Measurements from ENCODE around the gene RAP1GAP. TPM values are rescaled to one million over a fixed set of nuclear protein-coding genes. Genes with fewer than 3 reads are reported as not detected.

RAP1GAP gene
- total RNA-seq, 1 donor from 2014 or later = 0.60 TPM

GRCh38 chr1:21668951-21669257 is 253 bp downstream of the RAP1GAP start:
- no peak for TF ChIP-seq CTCF (IDR thresholded peaks at IDR 0.05)
- Mint-ChIP-seq H3K27ac (no peak overlapping the region), H3K9me3 (no peaks in the 10 kb centered on the region), H3K4me1 (peaks cover 21% of the 10 kb centered on the region), H3K4me3 (no peak overlapping the region), H3K36me3 (ENCODE audit: low read depth) (no peaks in the 10 kb centered on the region), H3K27me3 (peaks cover 36% of the 10 kb centered on the region)
- CTCF ChIA-PET = no interaction called here
- POLR2A ChIA-PET = no interaction called here
- intact Hi-C loops (cut with micrococcal nuclease) = no loop called here
- DNase-seq (no peak), ATAC-seq (ENCODE audit: low read depth) (no peak)

DNA sequence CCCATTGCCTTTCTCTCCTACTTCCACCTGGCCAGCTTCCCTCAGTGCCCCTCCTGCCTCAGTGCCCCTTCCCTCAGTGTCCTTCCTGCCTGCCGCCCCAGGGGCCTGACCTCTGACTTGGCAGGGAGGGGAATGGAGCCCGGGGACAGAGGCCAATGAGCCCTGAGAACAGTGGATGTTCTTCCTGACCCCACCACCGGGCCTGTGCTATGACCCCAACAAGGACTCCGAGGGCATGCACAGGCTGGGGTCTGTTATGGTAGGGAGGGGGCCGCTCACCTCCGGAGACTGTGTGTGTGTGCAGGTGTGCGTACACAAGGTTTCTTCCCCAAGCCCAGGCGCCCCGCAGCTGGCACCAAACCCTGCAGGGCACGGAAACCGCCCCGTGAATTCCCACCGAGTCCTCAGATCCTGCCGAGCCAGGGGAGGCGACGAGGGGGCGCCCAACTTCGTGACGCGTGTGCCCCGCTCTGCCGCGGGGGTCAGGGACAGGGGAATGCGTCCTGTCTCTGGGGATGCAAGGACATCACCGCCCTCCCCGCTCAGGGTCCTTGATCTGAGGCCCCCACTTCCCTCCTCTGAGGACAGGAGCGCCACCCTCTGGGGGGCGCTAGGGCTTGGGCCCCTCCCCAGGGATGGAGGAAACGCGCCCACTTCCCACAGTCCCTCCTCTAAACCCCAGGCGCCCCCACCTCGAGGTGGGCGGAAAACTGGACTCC is 766 bp downstream of the RAP1GAP start:
- no peaks in the 10 kb centered on the region for H3K9me3 Mint-ChIP-seq
- no peak overlapping the region for H3K27ac Mint-ChIP-seq
- peaks cover 24% of the 10 kb centered on the region for H3K4me1 Mint-ChIP-seq
- ChIA-PET POLR2A (no interaction called here), CTCF (no interaction called here)
- ATAC-seq (ENCODE audit: low read depth) (no peak), DNase-seq (no peak)
- H3K4me3 Mint-ChIP-seq = no peak overlapping the region
- H3K27me3 Mint-ChIP-seq = peaks cover 39% of the 10 kb centered on the region
- intact Hi-C loops (cut with micrococcal nuclease) = no loop called here
- TF ChIP-seq CTCF (IDR thresholded peaks at IDR 0.05) = no peak
- no peaks in the 10 kb centered on the region for H3K36me3 Mint-ChIP-seq (ENCODE audit: low read depth)

- intact Hi-C loops (cut with micrococcal nuclease) = no loop called here
- TF ChIP-seq CTCF (IDR thresholded peaks at IDR 0.05) = no peak
- ChIA-PET CTCF (no interaction called here), POLR2A (no interaction called here)
- no peaks in the 10 kb centered on the region for H3K9me3 Mint-ChIP-seq
- H3K27ac Mint-ChIP-seq = no peak overlapping the region
- DNase-seq (no peak), ATAC-seq (ENCODE audit: low read depth) (no peak)
- H3K36me3 Mint-ChIP-seq (ENCODE audit: low read depth) = no peaks in the 10 kb centered on the region
- H3K27me3 Mint-ChIP-seq = peaks cover 39% of the 10 kb centered on the region
- H3K4me3 Mint-ChIP-seq = no peak overlapping the region
- peaks cover 24% of the 10 kb centered on the region for H3K4me1 Mint-ChIP-seq
These were observed 1.6 kb downstream of the RAP1GAP start for GRCh38 chr1:21667348-21668231.

DNA sequence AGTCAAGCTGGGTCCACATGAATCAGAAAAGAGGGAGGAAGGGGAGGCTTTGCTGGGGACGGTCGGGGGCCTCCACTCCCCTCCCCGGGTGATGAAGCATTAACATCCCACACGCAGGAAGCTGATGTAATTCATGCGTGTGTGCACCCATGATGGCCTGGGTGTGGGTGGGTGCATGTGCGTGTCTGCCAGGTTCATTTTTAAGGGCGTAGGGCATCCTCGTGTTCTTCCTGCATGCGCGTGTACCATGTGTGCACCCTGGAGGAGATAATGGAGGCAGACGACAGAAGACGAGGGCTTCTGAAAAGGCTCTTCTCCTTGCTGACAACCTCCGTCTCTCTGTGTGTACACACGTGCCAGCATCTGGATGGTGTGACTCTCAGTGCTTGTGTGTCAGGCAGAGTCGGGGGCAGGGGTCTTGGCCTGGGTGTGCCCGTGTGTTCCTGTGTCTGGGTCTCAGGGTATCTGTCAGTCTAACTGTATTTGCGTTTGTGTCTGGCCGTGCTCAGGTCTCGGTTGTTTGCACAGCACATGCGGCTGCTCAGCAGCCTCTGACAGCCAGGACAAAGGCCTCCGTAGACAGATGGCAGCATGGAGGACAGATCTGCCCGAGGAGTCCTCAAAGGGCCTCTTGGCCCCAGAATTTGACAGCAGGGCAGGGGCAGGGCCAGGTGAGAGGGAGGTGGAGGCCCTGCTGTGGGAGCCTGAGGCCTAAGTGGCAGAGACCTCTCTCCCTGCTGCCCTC is 2.4 kb downstream of the RAP1GAP start:
- Mint-ChIP-seq H3K27me3 (peaks cover 45% of the 10 kb centered on the region), H3K4me1 (peaks cover 24% of the 10 kb centered on the region), H3K9me3 (no peaks in the 10 kb centered on the region), H3K27ac (no peak overlapping the region), H3K4me3 (no peak overlapping the region), H3K36me3 (ENCODE audit: low read depth) (no peaks in the 10 kb centered on the region)
- no peak for TF ChIP-seq CTCF (IDR thresholded peaks at IDR 0.05)
- intact Hi-C loops (cut with micrococcal nuclease) = no loop called here
- ChIA-PET POLR2A (no interaction called here), CTCF (no interaction called here)
- ATAC-seq (ENCODE audit: low read depth) (no peak), DNase-seq (no peak)

All from activated B cell treated with CpG ODN at 0.5 μM for 24 hours (primary cell).